ENCODE measurements around the gene COX18. TPM values are rescaled to one million over a fixed set of nuclear protein-coding genes. Genes with fewer than 3 reads are reported as not detected.

The COX18 gene
- total and polyA plus RNA-seq, 2 of the 4 experiments (the other 2 are of a cell fraction) = 8.0 to 22.0 TPM

DNA sequence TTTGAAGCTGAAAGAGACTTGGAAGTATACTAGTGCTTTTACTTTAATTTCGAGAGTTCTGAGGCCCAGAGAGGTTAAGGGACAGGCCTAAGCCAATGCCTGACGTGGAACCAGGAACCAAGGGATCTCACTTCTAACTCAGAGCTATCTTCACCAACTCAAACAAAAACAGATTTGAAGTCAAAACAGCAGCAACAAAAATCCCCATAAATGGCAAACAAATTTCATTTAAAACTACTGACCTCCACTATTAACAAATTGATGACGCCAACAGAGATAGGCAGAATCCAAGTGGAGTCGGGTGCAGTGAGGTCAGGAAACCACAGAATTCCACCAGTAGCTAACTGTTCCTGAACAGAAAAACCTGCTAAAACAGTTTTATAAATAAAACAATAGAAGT is 5.0 kb downstream of the COX18 start:
- H2BK120ac ChIP-seq (ENCODE audit: low read depth, low read length) = no peak overlapping the region
- H3K4ac ChIP-seq (ENCODE audit: low read depth, low read length) = no peak overlapping the region
- in situ Hi-C loops (cut with MboI; ENCODE audit: low sequenced_read_pairs) (no loop called here), dilution Hi-C loops (cut with HindIII; ENCODE audit: low sequenced_read_pairs, unreplicated experiment) (no loop called here), intact Hi-C loops (cut with micrococcal nuclease) (no loop called here)
- H3K9ac ChIP-seq (ENCODE audit: low read depth, low read length) = no peak overlapping the region
- H2BK5ac ChIP-seq (ENCODE audit: low read depth, low read length, poor library complexity, severe bottlenecking) = no peak overlapping the region
- ATAC-seq (ENCODE audit: low read depth) = no peak
- DNase-seq = no peak
- no peaks in the 10 kb centered on the region for H3K27me3 ChIP-seq (ENCODE audit: control insufficient read depth, insufficient read depth, low read length)
- H2AK9ac ChIP-seq (replicated peaks; ENCODE audit: low read depth, low read length, poor library complexity) = no peak overlapping the region
- ChIA-PET CTCF (no interaction called here), POLR2A (ENCODE audit: unreplicated experiment) (no interaction called here)
- no peak overlapping the region for H2AFZ ChIP-seq (replicated peaks; ENCODE audit: low read length, poor library complexity)
- no peak overlapping the region for H3K56ac ChIP-seq (ENCODE audit: extremely low read depth, insufficient read depth, low read length)
- no peaks in the 10 kb centered on the region for H3K9me1 ChIP-seq (ENCODE audit: insufficient read depth, low read length)
- no peak overlapping the region for H3K27ac ChIP-seq (ENCODE audit: insufficient read depth, low read length)
- H3K18ac ChIP-seq (ENCODE audit: low read depth, low read length) = no peak overlapping the region
- no peaks in the 10 kb centered on the region; the same call in 1 of the 2 replicates for H3K4me1 ChIP-seq (ENCODE audit: control insufficient read depth, insufficient read depth, low read length)
- H3K4me2 ChIP-seq (ENCODE audit: low read depth, low read length) = no peak overlapping the region
- no peak for TF ChIP-seq CEBPB (IDR thresholded peaks at IDR 0.05; ENCODE audit: low read depth, low read length)
- TF ChIP-seq BHLHE40 (IDR thresholded peaks at IDR 0.05; ENCODE audit: low read depth, low read length) = no peak
- TF ChIP-seq, protein P1, sequence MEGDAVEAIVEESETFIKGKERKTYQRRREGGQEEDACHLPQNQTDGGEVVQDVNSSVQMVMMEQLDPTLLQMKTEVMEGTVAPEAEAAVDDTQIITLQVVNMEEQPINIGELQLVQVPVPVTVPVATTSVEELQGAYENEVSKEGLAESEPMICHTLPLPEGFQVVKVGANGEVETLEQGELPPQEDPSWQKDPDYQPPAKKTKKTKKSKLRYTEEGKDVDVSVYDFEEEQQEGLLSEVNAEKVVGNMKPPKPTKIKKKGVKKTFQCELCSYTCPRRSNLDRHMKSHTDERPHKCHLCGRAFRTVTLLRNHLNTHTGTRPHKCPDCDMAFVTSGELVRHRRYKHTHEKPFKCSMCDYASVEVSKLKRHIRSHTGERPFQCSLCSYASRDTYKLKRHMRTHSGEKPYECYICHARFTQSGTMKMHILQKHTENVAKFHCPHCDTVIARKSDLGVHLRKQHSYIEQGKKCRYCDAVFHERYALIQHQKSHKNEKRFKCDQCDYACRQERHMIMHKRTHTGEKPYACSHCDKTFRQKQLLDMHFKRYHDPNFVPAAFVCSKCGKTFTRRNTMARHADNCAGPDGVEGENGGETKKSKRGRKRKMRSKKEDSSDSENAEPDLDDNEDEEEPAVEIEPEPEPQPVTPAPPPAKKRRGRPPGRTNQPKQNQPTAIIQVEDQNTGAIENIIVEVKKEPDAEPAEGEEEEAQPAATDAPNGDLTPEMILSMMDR (conservative IDR thresholded peaks at IDR 0.05; ENCODE audit: low read depth, low read length) = no peak
- TF ChIP-seq MAFK (IDR thresholded peaks at IDR 0.05; ENCODE audit: low read depth, low read length) = no peak
- no peak for TF ChIP-seq MAZ (IDR thresholded peaks at IDR 0.05; ENCODE audit: borderline replicate concordance, low read depth, low read length)
- no peak for TF ChIP-seq FOS (IDR thresholded peaks at IDR 0.05; ENCODE audit: low read depth, low read length)
- no peak for TF ChIP-seq RAD21 (IDR thresholded peaks at IDR 0.05; ENCODE audit: low read length)
- TF ChIP-seq CHD1 (IDR thresholded peaks at IDR 0.05; ENCODE audit: low read depth, low read length) = no peak
- TF ChIP-seq, protein P2, sequence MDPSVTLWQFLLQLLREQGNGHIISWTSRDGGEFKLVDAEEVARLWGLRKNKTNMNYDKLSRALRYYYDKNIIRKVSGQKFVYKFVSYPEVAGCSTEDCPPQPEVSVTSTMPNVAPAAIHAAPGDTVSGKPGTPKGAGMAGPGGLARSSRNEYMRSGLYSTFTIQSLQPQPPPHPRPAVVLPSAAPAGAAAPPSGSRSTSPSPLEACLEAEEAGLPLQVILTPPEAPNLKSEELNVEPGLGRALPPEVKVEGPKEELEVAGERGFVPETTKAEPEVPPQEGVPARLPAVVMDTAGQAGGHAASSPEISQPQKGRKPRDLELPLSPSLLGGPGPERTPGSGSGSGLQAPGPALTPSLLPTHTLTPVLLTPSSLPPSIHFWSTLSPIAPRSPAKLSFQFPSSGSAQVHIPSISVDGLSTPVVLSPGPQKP (IDR thresholded peaks at IDR 0.05; ENCODE audit: borderline replicate concordance, low read depth, low read length) = no peak
- TF ChIP-seq NFE2L2 (IDR thresholded peaks at IDR 0.05; ENCODE audit: low read depth, low read length) = no peak
- TF ChIP-seq, protein P3, sequence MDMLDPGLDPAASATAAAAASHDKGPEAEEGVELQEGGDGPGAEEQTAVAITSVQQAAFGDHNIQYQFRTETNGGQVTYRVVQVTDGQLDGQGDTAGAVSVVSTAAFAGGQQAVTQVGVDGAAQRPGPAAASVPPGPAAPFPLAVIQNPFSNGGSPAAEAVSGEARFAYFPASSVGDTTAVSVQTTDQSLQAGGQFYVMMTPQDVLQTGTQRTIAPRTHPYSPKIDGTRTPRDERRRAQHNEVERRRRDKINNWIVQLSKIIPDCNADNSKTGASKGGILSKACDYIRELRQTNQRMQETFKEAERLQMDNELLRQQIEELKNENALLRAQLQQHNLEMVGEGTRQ (IDR thresholded peaks at IDR 0.05; ENCODE audit: low read depth, low read length) = no peak
- H2BK20ac ChIP-seq (ENCODE audit: low read depth, low read length) = no peak overlapping the region
- H3K23ac ChIP-seq (ENCODE audit: low read depth, low read length) = no peak overlapping the region
- H4K5ac ChIP-seq (ENCODE audit: low read depth, low read length) = no peak overlapping the region
- BruUV-seq (replicated peaks) = no TSS peak
- no peak overlapping the region for H3K14ac ChIP-seq (replicated peaks; ENCODE audit: low read depth, low read length)
- H3K36me3 ChIP-seq (ENCODE audit: control insufficient read depth, insufficient read depth, low read length) = peaks cover 11% of the 10 kb centered on the region
- no peak overlapping the region for H4K8ac ChIP-seq (ENCODE audit: low read depth in 2 of 2, low read length in 2 of 2)
- no peak overlapping the region for H4K91ac ChIP-seq (ENCODE audit: insufficient read depth, low read depth, low read length)
- H4K20me1 ChIP-seq (ENCODE audit: insufficient read depth, low read length) = no peaks in the 10 kb centered on the region
- H2AK5ac ChIP-seq (ENCODE audit: low read depth, low read length) = no peak overlapping the region
- no peak overlapping the region for H2BK15ac ChIP-seq (ENCODE audit: low read depth, low read length)
- H3K79me1 ChIP-seq (ENCODE audit: low read depth in 1 of 2, low read length in 2 of 2) = peaks cover 15 to 26% of the 10 kb centered on the region in 2 experiments
- H3K4me3 ChIP-seq (ENCODE audit: insufficient read depth, low read depth, low read length) = no peak overlapping the region
- no CpG with 5 or more reads among the region's 4 CpGs for WGBS, 2 experiments (ENCODE audit: extremely low coverage in 2 of 2, insufficient read length in 1 of 2)
- H3K9me3 ChIP-seq (ENCODE audit: control insufficient read depth, insufficient read depth, low read length) = no peaks in the 10 kb centered on the region
